Caco-2 (cell line): ENCODE measurements around the gene DIAPH1. TPM values are rescaled to one million over a fixed set of nuclear protein-coding genes. Genes with fewer than 3 reads are reported as not detected.

Source experiments
- BruUV-seq: library from RNA; stranded (reverse); fragments of 400-500 nt; replicated peaks from 2 replicates; lab custom pipeline; 2021; lab: Mats Ljungman, UMichigan
- CTCF ChIA-PET: fragments of 300-600 bp; sonication (Branson Sonifier 250); formaldehyde crosslinking; loops from one replicate; lab custom pipeline; 2022; ENCODE audit warnings: antibody characterized with exemption; lab: Charles Lee
- POLR2A ChIA-PET: fragments of 300-600 bp; sonication (Branson Sonifier 250); formaldehyde crosslinking; loops from one replicate; lab custom pipeline; 2022; ENCODE audit warnings: antibody characterized with exemption; lab: Charles Lee
- DNase-seq, 2 experiments: peaks; one replicate each; pipeline versions ENCODE4 v3.0.0 to v3.0.0-alpha.2; 2020 to 2022
- H3K27me3 ChIP-seq: replicated peaks from 2 replicates; pipeline ENCODE4 v1.6.0; 2011; ENCODE audit warnings: low read length; ENCODE audit not compliant: control insufficient read depth, insufficient read depth
- H3K36me3 ChIP-seq: 2 replicates; pipeline ENCODE4 v1.5.1; 2011; ENCODE audit warnings: low read length; ENCODE audit not compliant: control insufficient read depth, insufficient read depth
- H3K4me1 ChIP-seq: fragments of 250-450 bp; sonication (Bioruptor Pico); 2 replicates; pipeline ENCODE4 v1.5.1; 2020; ENCODE audit warnings: mild to moderate bottlenecking
- H3K4me3 ChIP-seq: 2 replicates; pipeline ENCODE4 v1.5.1; 2011; ENCODE audit warnings: low read depth, mild to moderate bottlenecking, control low read depth, low read length
- H3K9me3 ChIP-seq: fragments of 250-450 bp; sonication (Bioruptor Pico); 2 replicates; pipeline ENCODE4 v1.5.1; 2020; ENCODE audit warnings: mild to moderate bottlenecking, moderate library complexity
- H3K27ac Mint-ChIP-seq: one replicate; pipeline ENCODE4 v1.8.0; 2022; ENCODE audit warnings: mixed read lengths; ENCODE audit not compliant: unreplicated experiment
- H3K27me3 Mint-ChIP-seq: one replicate; pipeline ENCODE4 v1.8.0; 2022; ENCODE audit warnings: mixed read lengths; ENCODE audit not compliant: insufficient read depth, unreplicated experiment
- H3K36me3 Mint-ChIP-seq: one replicate; pipeline ENCODE4 v1.8.0; 2022; ENCODE audit warnings: mild to moderate bottlenecking, mixed read lengths; ENCODE audit not compliant: insufficient read depth, unreplicated experiment
- H3K4me1 Mint-ChIP-seq: one replicate; pipeline ENCODE4 v1.8.0; 2022; ENCODE audit warnings: low read depth, mixed read lengths; ENCODE audit not compliant: unreplicated experiment
- H3K4me3 Mint-ChIP-seq: one replicate; pipeline ENCODE4 v1.8.0; 2022; ENCODE audit warnings: mild to moderate bottlenecking, moderate library complexity, mixed read lengths; ENCODE audit not compliant: unreplicated experiment
- H3K9me3 Mint-ChIP-seq: one replicate; pipeline ENCODE4 v1.8.0; 2022; ENCODE audit warnings: mixed read lengths; ENCODE audit not compliant: unreplicated experiment
- CTCF ChIP-seq, 2 experiments: fragments of 200-600 bp in 1 of 2; IDR thresholded peaks; 1 replicate in 1 of 2; 2 replicates in 1 of 2; pipeline versions ENCODE4 v1.5.1 to v1.8.0; 2011 to 2022; ENCODE audit warnings: antibody characterized with exemption in 1 of 2, control low read depth in 1 of 2, inconsistent platforms in 1 of 2, low read depth in 1 of 2, low read length in 1 of 2, mild to moderate bottlenecking in 1 of 2, moderate library complexity in 1 of 2; ENCODE audit not compliant: insufficient read depth in 1 of 2, severe bottlenecking in 1 of 2, unreplicated experiment in 1 of 2
- intact Hi-C: fragments of 100-400 bp; cut with micrococcal nuclease; formaldehyde crosslinking; loops from one replicate; pipeline ENCODE4 v1.10.0; 2022; ENCODE audit not compliant: unreplicated experiment
- total RNA-seq: library from RNA; stranded (reverse); gene quantifications from 2 replicates; pipeline ENCODE4 v1.2.3, GENCODE V29; 2022

DIAPH1 gene
- total RNA-seq, 1 experiment from 2014 or later = 161 TPM

- no peaks in the 10 kb centered on the region for H3K36me3 ChIP-seq
- no peaks in the 10 kb centered on the region for H3K9me3 Mint-ChIP-seq
- POLR2A ChIA-PET = no interaction called here
- H3K27ac Mint-ChIP-seq = peak overlapping the region; percentile 6
- H3K27me3 Mint-ChIP-seq = no peaks in the 10 kb centered on the region
- no peak for DNase-seq
- no peaks in the 10 kb centered on the region for H3K4me1 Mint-ChIP-seq
- no peaks in the 10 kb centered on the region for H3K4me1 ChIP-seq
- no peak for TF ChIP-seq CTCF (IDR thresholded peaks at IDR 0.05; ENCODE audit: insufficient read depth in 1 of 2, low read depth in 1 of 2, low read length in 1 of 2, severe bottlenecking in 1 of 2, unreplicated experiment in 1 of 2)
- H3K27me3 ChIP-seq = no peaks in the 10 kb centered on the region
- H3K4me3 ChIP-seq = no peak overlapping the region
- no peaks in the 10 kb centered on the region for H3K9me3 ChIP-seq
- no peak overlapping the region for H3K4me3 Mint-ChIP-seq
- no TSS peak for BruUV-seq
- CTCF ChIA-PET = interaction anchor here (0.6 kb wide), 1 partner anchor 16 kb away, joined by 3 read pairs; no protein-coding TSS in a partner anchor
- peaks cover 2% of the 10 kb centered on the region for H3K36me3 Mint-ChIP-seq
- intact Hi-C loops = no loop called here
Observed at GRCh38 chr5:141506381-141507155, 112.2 kb downstream of the DIAPH1 start.

- POLR2A ChIA-PET = no interaction called here
Observed at GRCh38 chr5:141504216-141504615, 114.6 kb downstream of the DIAPH1 start.

GRCh38 chr5:141503681-141504080, 115.1 kb downstream of the DIAPH1 start:
- CTCF ChIA-PET = no interaction called here
- DNase-seq = no peak
- BruUV-seq = no TSS peak
- H3K9me3 ChIP-seq = no peaks in the 10 kb centered on the region
- H3K27me3 Mint-ChIP-seq = no peaks in the 10 kb centered on the region
- TF ChIP-seq CTCF (IDR thresholded peaks at IDR 0.05; ENCODE audit: insufficient read depth in 1 of 2, low read depth in 1 of 2, low read length in 1 of 2, severe bottlenecking in 1 of 2, unreplicated experiment in 1 of 2) = no peak
- H3K27me3 ChIP-seq = no peaks in the 10 kb centered on the region
- H3K4me3 Mint-ChIP-seq = no peak overlapping the region
- no peaks in the 10 kb centered on the region for H3K4me1 Mint-ChIP-seq
- H3K9me3 Mint-ChIP-seq = no peaks in the 10 kb centered on the region
- H3K36me3 Mint-ChIP-seq = no peaks in the 10 kb centered on the region
- no peak overlapping the region for H3K27ac Mint-ChIP-seq
- H3K36me3 ChIP-seq = no peaks in the 10 kb centered on the region
- no peaks in the 10 kb centered on the region for H3K4me1 ChIP-seq
- POLR2A ChIA-PET = no interaction called here
- H3K4me3 ChIP-seq = no peak overlapping the region
- intact Hi-C loops = no loop called here

More at GRCh38 chr5:141504216-141504615, 114.6 kb downstream of the DIAPH1 start:
- Mint-ChIP-seq H3K36me3 (no peaks in the 10 kb centered on the region), H3K9me3 (no peaks in the 10 kb centered on the region), H3K4me3 (no peak overlapping the region), H3K27me3 (no peaks in the 10 kb centered on the region), H3K27ac (no peak overlapping the region), H3K4me1 (no peaks in the 10 kb centered on the region)
- no peaks in the 10 kb centered on the region for H3K9me3 ChIP-seq
- H3K4me1 ChIP-seq = no peaks in the 10 kb centered on the region
- H3K27me3 ChIP-seq = no peaks in the 10 kb centered on the region
- intact Hi-C loops = no loop called here
- no TSS peak for BruUV-seq
- CTCF ChIA-PET = no interaction called here
- TF ChIP-seq CTCF (IDR thresholded peaks at IDR 0.05; ENCODE audit: insufficient read depth in 1 of 2, low read depth in 1 of 2, low read length in 1 of 2, severe bottlenecking in 1 of 2, unreplicated experiment in 1 of 2) = no peak
- H3K4me3 ChIP-seq = no peak overlapping the region
- H3K36me3 ChIP-seq = no peaks in the 10 kb centered on the region
- no peak for DNase-seq
